Lower leg skin (tissue), 4 donors: Measurements from ENCODE around the gene STOM. TPM values are rescaled to one million over a fixed set of nuclear protein-coding genes. Genes with fewer than 3 reads are reported as not detected.

Experiments used
- DNase-seq, 2 donors: peaks; one replicate each; pipeline ENCODE4 v3.0.0-alpha.2; 2019; ENCODE audit warnings: low spot score in 2 of 2
- H3K4me3 ChIP-seq: fragments of 200-600 bp; sonication (generic); 2 replicates; pipeline ENCODE4 v1.5.1; 2017; ENCODE audit warnings: mild to moderate bottlenecking, low read depth; ENCODE audit not compliant: poor library complexity, severe bottlenecking
- POLR2A ChIP-seq, 2 donors: fragments of 450-650 bp; IDR thresholded peaks; one replicate each; pipeline ENCODE4 v1.6.1; 2016 to 2017; ENCODE audit warnings: antibody characterized with exemption in 2 of 2, mild to moderate bottlenecking in 1 of 2, moderate library complexity in 1 of 2
- WGBS, 2 donors: methylation state at CpG; one replicate each; pipeline ENCODE4 v1.1.5; 2018; 5-methylcytosine and 5-hydroxymethylcytosine counted together
- intact Hi-C: fragments of 100-400 bp; cut with DNase I; formaldehyde crosslinking; loops from one replicate; pipeline ENCODE4 v1.15.0; 2023; ENCODE audit warnings: low total_unique reads
- total RNA-seq, 4 donors: library from RNA; depleted of rRNA; stranded (reverse); fragments of >200 nt; gene quantifications; one replicate each; pipeline ENCODE4 v1.1.0, GENCODE V29; 2016
- TF ChIP-seq, protein P1 (sequence below), 3 donors: fragments of 450-650 bp; IDR thresholded peaks; one replicate each; pipeline ENCODE4 v1.5.1; 2016; ENCODE audit warnings: antibody characterized with exemption in 3 of 3, mild to moderate bottlenecking in 3 of 3, moderate library complexity in 2 of 3

The STOM gene
- total RNA-seq, 4 donors from 2014 or later = 131 to 323 (median 208) TPM

DNA sequence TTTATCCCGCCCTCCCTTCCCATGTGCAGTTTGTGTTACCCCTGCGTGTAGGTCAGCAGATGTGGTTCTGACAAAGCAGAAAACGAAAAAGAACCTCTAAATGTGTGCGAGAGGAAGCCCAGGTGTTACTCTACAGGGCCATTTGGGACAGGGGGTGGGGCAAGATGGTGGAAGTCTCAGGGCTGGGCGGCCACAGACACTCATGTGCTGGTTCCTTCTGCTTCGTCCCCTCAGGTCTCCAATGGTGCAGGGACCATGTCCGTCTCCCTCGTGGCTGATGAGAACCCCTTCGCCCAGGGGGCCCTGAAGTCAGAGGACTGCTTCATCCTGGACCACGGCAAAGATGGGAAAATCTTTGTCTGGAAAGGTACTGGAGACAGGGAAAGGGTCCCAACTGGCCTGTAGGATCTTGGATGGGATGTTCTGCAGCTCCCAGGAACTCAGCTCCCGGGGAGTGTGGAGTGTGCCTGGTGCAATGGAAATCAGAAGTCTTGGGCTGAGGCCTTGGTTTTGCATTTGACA lies 53.1 kb downstream of the STOM start:
- intact Hi-C loops = loop anchor here (10.0 kb wide), 1 partner anchor 102 kb away; no protein-coding TSS in a partner anchor
- no peak overlapping the region for H3K4me3 ChIP-seq
- WGBS, 2 donors = 90 to 93% methylated on average over 11 of the region's 11 CpGs
- DNase-seq = peak in 1 of 2 donors; percentile 66
- no peak for TF ChIP-seq POLR2A (IDR thresholded peaks at IDR 0.05)
- TF ChIP-seq, protein P1, sequence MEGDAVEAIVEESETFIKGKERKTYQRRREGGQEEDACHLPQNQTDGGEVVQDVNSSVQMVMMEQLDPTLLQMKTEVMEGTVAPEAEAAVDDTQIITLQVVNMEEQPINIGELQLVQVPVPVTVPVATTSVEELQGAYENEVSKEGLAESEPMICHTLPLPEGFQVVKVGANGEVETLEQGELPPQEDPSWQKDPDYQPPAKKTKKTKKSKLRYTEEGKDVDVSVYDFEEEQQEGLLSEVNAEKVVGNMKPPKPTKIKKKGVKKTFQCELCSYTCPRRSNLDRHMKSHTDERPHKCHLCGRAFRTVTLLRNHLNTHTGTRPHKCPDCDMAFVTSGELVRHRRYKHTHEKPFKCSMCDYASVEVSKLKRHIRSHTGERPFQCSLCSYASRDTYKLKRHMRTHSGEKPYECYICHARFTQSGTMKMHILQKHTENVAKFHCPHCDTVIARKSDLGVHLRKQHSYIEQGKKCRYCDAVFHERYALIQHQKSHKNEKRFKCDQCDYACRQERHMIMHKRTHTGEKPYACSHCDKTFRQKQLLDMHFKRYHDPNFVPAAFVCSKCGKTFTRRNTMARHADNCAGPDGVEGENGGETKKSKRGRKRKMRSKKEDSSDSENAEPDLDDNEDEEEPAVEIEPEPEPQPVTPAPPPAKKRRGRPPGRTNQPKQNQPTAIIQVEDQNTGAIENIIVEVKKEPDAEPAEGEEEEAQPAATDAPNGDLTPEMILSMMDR (IDR thresholded peaks at IDR 0.05) = no peak

DNA sequence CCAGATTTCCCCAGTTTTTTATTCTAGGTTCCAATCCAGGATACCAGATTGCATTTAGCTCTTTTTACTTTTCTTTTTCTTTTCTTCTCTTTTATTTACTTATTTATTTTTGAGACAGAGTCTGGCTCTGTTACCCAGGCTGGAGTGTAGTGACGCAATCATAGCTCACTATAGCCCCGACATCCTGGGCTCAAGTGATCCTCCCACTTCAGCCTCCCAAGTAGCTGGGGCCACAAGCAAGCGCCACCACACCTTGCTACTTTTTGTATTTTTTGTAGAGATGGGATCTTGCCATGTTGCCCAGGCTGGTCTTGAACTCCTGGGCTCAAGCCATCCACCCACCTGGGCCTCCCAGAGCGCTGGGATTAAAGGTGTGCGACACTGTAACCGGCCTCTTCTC lies 53.7 kb downstream of the STOM start:
- intact Hi-C loops = loop anchor here (10.0 kb wide), 1 partner anchor 102 kb away; no protein-coding TSS in a partner anchor
- WGBS, 2 donors = 89 to 92% methylated on average over 6 of the region's 6 CpGs
- DNase-seq = no peak
- H3K4me3 ChIP-seq = no peak overlapping the region
- TF ChIP-seq POLR2A (IDR thresholded peaks at IDR 0.05) = no peak
- TF ChIP-seq, protein P1 (IDR thresholded peaks at IDR 0.05) = no peak

DNA sequence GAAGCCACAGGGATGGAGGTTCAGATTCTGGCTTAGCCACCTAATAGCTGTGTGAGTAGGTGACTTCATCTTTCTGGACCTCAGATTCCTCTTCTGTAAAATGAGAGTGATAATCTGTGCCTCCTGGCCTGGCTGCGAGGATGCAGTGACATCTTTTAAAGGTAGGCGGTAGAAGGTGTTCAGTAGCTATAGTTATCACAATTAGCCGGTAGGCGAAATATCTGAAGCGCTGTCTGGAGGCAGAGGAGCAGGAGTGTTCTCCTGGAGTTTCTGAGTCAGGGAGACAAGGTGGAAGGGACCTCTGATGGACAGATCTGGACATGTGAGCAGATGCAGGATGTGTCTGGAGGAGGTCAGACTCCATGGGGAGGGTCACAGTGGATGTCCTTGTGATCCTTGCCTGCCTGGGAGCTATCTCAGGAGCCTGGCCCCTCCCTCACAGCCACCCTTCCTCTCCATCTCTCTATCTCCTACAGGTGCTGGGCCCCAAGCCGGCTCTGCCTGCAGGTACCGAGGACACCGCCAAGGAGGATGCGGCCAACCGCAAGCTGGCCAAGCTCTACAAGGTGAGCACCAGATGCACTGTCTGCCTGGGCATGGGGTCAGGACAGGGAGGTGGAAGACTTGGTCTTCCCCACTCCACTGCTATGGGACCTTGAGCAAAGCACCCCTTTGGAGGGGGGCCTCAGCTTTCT lies 56.4 kb downstream of the STOM start:
- no peak overlapping the region for H3K4me3 ChIP-seq
- no peak for TF ChIP-seq POLR2A (IDR thresholded peaks at IDR 0.05)
- TF ChIP-seq, protein P1 (IDR thresholded peaks at IDR 0.05) = no peak
- no peak for DNase-seq
- WGBS, 2 donors = 96 to 98% methylated on average over 10 of the region's 10 CpGs
- intact Hi-C loops = loop anchor here (10.0 kb wide), 1 partner anchor 99 kb away; no protein-coding TSS in a partner anchor

DNA sequence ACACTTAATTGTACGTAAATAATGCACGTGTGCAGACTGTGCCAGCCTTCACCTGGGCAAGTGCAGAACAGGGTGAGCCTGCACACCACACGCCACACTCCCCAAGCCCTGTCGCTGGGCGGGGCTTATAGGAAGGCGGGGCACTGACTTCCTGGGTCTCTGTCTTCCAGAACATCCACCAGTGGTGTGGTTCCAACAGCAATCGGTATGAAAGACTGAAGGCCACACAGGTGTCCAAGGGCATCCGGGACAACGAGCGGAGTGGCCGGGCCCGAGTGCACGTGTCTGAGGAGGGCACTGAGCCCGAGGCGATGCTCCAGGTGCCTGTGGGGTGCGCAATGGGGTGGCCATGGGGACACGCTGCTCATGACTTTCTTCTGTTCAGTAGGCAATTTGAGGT lies 57.9 kb downstream of the STOM start:
- H3K4me3 ChIP-seq = no peak overlapping the region
- intact Hi-C loops = loop anchor here (10.0 kb wide), 1 partner anchor 97 kb away; no protein-coding TSS in a partner anchor
- DNase-seq = no peak
- 83 to 86% methylated on average over 15 to 17 of the region's 17 CpGs for WGBS, 2 donors
- no peak for TF ChIP-seq POLR2A (IDR thresholded peaks at IDR 0.05)
- TF ChIP-seq, protein P1 (IDR thresholded peaks at IDR 0.05) = no peak

DNA sequence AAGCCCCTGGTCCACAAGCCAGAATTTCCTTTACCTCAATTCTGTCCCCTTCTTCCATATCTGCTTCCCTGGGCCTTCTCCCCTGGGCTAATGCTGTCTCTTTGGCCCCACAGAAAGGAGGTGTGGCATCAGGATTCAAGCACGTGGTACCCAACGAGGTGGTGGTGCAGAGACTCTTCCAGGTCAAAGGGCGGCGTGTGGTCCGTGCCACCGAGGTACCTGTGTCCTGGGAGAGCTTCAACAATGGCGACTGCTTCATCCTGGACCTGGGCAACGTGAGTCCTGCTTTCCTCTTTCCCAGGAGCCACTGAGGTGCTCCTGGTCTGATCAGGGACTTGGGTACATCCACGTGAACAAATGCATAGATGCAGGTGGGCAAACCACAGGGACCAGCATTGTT lies 59.5 kb downstream of the STOM start:
- no peak for DNase-seq
- intact Hi-C loops = loop anchor here (10.0 kb wide), 1 partner anchor 96 kb away; no protein-coding TSS in a partner anchor
- no peak for TF ChIP-seq POLR2A (IDR thresholded peaks at IDR 0.05)
- TF ChIP-seq, protein P1 (IDR thresholded peaks at IDR 0.05) = no peak
- 79 to 83% methylated on average over 9 of the region's 9 CpGs for WGBS, 2 donors
- no peak overlapping the region for H3K4me3 ChIP-seq
